Right renal pelvis (tissue), 4 donors: ENCODE results near the gene KRTAP10-11. TPM values are rescaled to one million over a fixed set of nuclear protein-coding genes. Genes with fewer than 3 reads are reported as not detected.

Experiments used
- DNase-seq, 4 donors: peaks; one replicate each; pipeline ENCODE4 v3.0.0-alpha.2; 2013; ENCODE audit warnings: low read depth in 4 of 4, low spot score in 3 of 4, missing footprints in 1 of 4
- polyA plus RNA-seq, 4 donors: library from polyadenylated mRNA; unstranded; fragments of 120-200 nt; gene quantifications; one replicate each; pipeline ENCODE4 v1.2.1, GENCODE V29; 2013; ENCODE audit not compliant: insufficient read length in 4 of 4

KRTAP10-11 gene
- polyA plus RNA-seq, 4 donors, result not detected

- no peak for DNase-seq
These were observed 45.5 kb downstream of the KRTAP10-11 start for GRCh38 chr21:44691686-44692085.

GRCh38 chr21:44692798-44693512 is 46.7 kb downstream of the KRTAP10-11 start:
- no peak for DNase-seq

DNA sequence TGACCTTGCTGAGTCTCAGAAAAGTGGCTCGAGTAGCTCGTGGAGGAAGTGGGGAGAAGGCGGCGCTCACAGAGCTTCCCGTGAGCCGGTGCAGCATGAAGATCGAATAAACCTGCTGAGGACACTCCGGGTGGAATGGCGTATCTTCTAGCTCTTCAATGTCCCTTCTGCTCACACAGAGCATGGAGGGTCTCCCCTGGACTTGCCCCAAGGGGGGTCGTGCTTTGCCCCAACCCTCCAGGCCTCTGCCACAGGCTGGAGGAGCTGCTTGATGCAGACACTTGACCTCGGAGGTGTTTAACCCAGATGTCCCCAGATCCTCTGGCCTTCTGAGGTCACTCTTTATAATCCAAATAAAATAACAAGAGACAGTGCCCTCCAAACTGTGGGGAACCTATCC is 48.6 kb downstream of the KRTAP10-11 start:
- no peak for DNase-seq

DNA sequence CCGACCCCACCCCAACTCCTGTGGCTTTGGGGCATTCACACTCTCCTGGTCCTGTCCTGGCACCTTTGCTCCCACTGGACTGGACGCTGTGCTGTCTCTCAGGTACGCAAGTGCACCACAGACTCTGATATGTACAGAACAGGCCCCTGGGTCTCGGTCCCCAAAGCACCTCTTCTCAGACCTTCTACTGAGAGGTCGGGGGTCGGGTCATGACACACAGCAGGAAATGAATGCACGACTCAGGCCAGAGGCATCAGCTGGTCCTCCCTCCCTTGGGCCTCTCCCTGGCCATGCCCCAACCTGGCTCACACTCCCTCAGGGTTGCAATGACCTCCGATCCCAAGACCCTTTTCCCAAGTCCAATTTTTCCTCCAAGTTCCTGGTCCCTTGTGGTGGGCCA is 49.0 kb downstream of the KRTAP10-11 start:
- no peak for DNase-seq

- DNase-seq, result no peak
These were observed 49.4 kb downstream of the KRTAP10-11 start for GRCh38 chr21:44695641-44696040.

- DNase-seq, result no peak
These were observed 50.4 kb downstream of the KRTAP10-11 start for GRCh38 chr21:44696572-44696971.

Other genes starting within 250 kb of the KRTAP10-11 start
- 1 to 10 TPM; 4.3 to 5.4 (median 4.9) TPM for gene LRRC3, start 190.9 kb upstream of the KRTAP10-11 start, polyA plus RNA-seq
- gene KRTAP10-1, start 106.2 kb upstream of the KRTAP10-11 start, polyA plus RNA-seq, result not detected
- under 1 TPM in 1 of 4 donors, not detected in 3; 0.05 TPM for gene KRTAP10-2, start 94.9 kb upstream of the KRTAP10-11 start, polyA plus RNA-seq
- not detected for gene KRTAP10-3, start 87.6 kb upstream of the KRTAP10-11 start, polyA plus RNA-seq
- gene KRTAP10-4, start 72.7 kb upstream of the KRTAP10-11 start, polyA plus RNA-seq, result not detected
- gene KRTAP10-5, start 65.8 kb upstream of the KRTAP10-11 start, polyA plus RNA-seq, result not detected
- not detected for gene KRTAP10-6, start 53.9 kb upstream of the KRTAP10-11 start, polyA plus RNA-seq
- gene KRTAP10-7, start 45.8 kb upstream of the KRTAP10-11 start, polyA plus RNA-seq, result not detected
- gene KRTAP10-8, start 34.3 kb upstream of the KRTAP10-11 start, polyA plus RNA-seq, result not detected
- gene KRTAP10-9, start 19.3 kb upstream of the KRTAP10-11 start, polyA plus RNA-seq, result not detected
- gene KRTAP10-10, start 9.1 kb upstream of the KRTAP10-11 start, polyA plus RNA-seq, result not detected
- not detected for gene KRTAP12-4, start 8.2 kb downstream of the KRTAP10-11 start, polyA plus RNA-seq
- gene KRTAP12-3, start 11.5 kb downstream of the KRTAP10-11 start, polyA plus RNA-seq, result not detected
- gene KRTAP12-2, start 20.5 kb downstream of the KRTAP10-11 start, polyA plus RNA-seq, result not detected
- gene KRTAP12-1, start 35.7 kb downstream of the KRTAP10-11 start, polyA plus RNA-seq, result not detected
- gene KRTAP10-12, start 50.8 kb downstream of the KRTAP10-11 start, polyA plus RNA-seq, result not detected
- gene TSPEAR, start 65.2 kb downstream of the KRTAP10-11 start, polyA plus RNA-seq, result 1 to 10 TPM in 1 of 4 donors, under 1 TPM in 3; 0.60 to 1.2 (median 0.82) TPM
- 10 to 100 TPM; 76.2 to 97.8 (median 84.2) TPM for gene UBE2G2, start 155.4 kb downstream of the KRTAP10-11 start, polyA plus RNA-seq
- 100 to 1,000 TPM; 112 to 128 (median 121) TPM for gene SUMO3, start 171.6 kb downstream of the KRTAP10-11 start, polyA plus RNA-seq
- 100 to 1,000 TPM; 283 to 306 (median 289) TPM for gene PTTG1IP, start 227.3 kb downstream of the KRTAP10-11 start, polyA plus RNA-seq